Upper lobe of left lung (tissue), 6 donors: ENCODE results near the gene IGFBP3. TPM values are rescaled to one million over a fixed set of nuclear protein-coding genes. Genes with fewer than 3 reads are reported as not detected.
A peak's percentile ranks its signal among the peaks of the same experiment; 100 is the strongest.
"Not testable (repeated sequence)": the region's sequence is repeated elsewhere in the genome, so short reads cannot be mapped to it uniquely, and the experiment has no call there.

Experiments
- ATAC-seq, 2 donors: fragments of 200-7000 bp; cut with Tn5 transposase; one replicate each; pipeline ENCODE4 v1.9.1; 2022; ENCODE audit warnings: mild to moderate bottlenecking in 2 of 2, moderate library complexity in 2 of 2; ENCODE audit not compliant: low FRiP score in 2 of 2
- DNase-seq, 2 donors: peaks; one replicate each; pipeline ENCODE4 v3.0.0-alpha.2; 2019 to 2020
- H3K27ac ChIP-seq, 4 donors: fragments of 200-600 bp; sonication (generic); one replicate each; pipeline ENCODE4 v1.5.1; 2016 to 2019
- H3K27me3 ChIP-seq, 4 donors: fragments of 200-600 bp; sonication (generic); one replicate each; pipeline ENCODE4 v1.5.1; 2017 to 2019
- H3K36me3 ChIP-seq, 4 donors: fragments of 200-600 bp; sonication (generic); one replicate each; pipeline ENCODE4 v1.5.1; 2016 to 2019
- H3K4me1 ChIP-seq, 4 donors: fragments of 200-600 bp; sonication (generic); one replicate each; pipeline ENCODE4 v1.5.1; 2018 to 2019
- H3K4me3 ChIP-seq, 4 donors: fragments of 200-600 bp; sonication (generic); one replicate each; pipeline ENCODE4 v1.5.1; 2017 to 2019; ENCODE audit warnings: mild to moderate bottlenecking in 2 of 4, moderate library complexity in 1 of 4
- H3K9me3 ChIP-seq, 4 donors: fragments of 200-600 bp; sonication (generic); one replicate each; pipeline ENCODE4 v1.5.1; 2018 to 2019
- EP300 ChIP-seq, 4 donors: sonication (generic); formaldehyde crosslinking; IDR thresholded peaks; one replicate each; pipeline ENCODE4 v1.5.1; 2017; ENCODE audit warnings: antibody characterized with exemption in 4 of 4, control low read depth in 2 of 4
- POLR2A ChIP-seq, 4 donors: fragments of 450-650 bp; IDR thresholded peaks; one replicate each; pipeline ENCODE4 v1.5.1; 2016 to 2017; ENCODE audit warnings: antibody characterized with exemption in 4 of 4, mild to moderate bottlenecking in 2 of 4
- POLR2AphosphoS5 ChIP-seq, 2 donors: sonication (generic); formaldehyde crosslinking; IDR thresholded peaks; one replicate each; pipeline ENCODE4 v1.5.1; 2017; ENCODE audit warnings: antibody characterized with exemption in 2 of 2
- WGBS, 2 donors: methylation state at CpG; one replicate each; pipeline ENCODE4 v1.1.5; 2017 to 2018; 5-methylcytosine and 5-hydroxymethylcytosine counted together
- total RNA-seq, 6 donors: library from RNA; depleted of rRNA in 4 of 6; stranded (reverse); fragments of >200 nt in 4 of 6; gene quantifications; one replicate each; pipeline versions ENCODE4 v1.1.0 to v1.2.1, GENCODE V29; 2016 to 2021
- TF ChIP-seq, protein P1 (sequence below), 6 experiments: fragments of 450-650 bp in 4 of 6; fragments of 200-600 bp in 2 of 6; sonication (generic) in 2 of 6; IDR thresholded peaks; one replicate each; pipeline ENCODE4 v1.5.1; 2016 to 2019; ENCODE audit warnings: antibody characterized with exemption in 6 of 6
- donor health status: DM: no; HTN: no; CAD: no; lungs with moderate emphysema.
- donor health status: DM: no; HTN: yes; CAD: no; lungs with severe emphysema.

IGFBP3 gene
- total RNA-seq, 6 donors from 2014 or later = 21.5 to 107 (median 40.1) TPM

DNA sequence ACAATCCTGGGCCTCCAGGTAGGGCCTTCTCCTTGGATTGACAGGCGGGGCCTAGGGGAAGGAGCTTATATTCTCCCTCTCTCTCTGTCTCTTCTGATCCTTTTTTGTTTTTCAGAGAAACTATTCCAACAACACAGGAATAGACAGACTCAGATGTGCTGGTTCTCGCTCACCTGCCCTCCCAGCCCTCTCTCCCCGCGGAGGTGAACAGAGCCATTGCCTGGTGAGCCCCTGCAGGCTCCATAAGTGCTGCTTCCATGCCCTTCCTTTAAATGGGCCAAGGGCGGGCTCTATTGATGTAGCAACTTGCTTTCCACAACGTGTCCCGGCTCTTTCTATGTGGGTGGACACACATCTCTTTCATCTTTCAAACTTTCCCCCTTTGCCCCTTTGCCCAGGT lies 47.2 kb upstream of the IGFBP3 start:
- H3K4me3 ChIP-seq = no peak overlapping the region
- H3K4me1 ChIP-seq = no peaks in the 10 kb centered on the region
- no peaks in the 10 kb centered on the region for H3K9me3 ChIP-seq
- no peak for TF ChIP-seq EP300 (IDR thresholded peaks at IDR 0.05)
- TF ChIP-seq POLR2AphosphoS5 (IDR thresholded peaks at IDR 0.05) = no peak
- no peak for TF ChIP-seq POLR2A (IDR thresholded peaks at IDR 0.05)
- TF ChIP-seq, protein P1, sequence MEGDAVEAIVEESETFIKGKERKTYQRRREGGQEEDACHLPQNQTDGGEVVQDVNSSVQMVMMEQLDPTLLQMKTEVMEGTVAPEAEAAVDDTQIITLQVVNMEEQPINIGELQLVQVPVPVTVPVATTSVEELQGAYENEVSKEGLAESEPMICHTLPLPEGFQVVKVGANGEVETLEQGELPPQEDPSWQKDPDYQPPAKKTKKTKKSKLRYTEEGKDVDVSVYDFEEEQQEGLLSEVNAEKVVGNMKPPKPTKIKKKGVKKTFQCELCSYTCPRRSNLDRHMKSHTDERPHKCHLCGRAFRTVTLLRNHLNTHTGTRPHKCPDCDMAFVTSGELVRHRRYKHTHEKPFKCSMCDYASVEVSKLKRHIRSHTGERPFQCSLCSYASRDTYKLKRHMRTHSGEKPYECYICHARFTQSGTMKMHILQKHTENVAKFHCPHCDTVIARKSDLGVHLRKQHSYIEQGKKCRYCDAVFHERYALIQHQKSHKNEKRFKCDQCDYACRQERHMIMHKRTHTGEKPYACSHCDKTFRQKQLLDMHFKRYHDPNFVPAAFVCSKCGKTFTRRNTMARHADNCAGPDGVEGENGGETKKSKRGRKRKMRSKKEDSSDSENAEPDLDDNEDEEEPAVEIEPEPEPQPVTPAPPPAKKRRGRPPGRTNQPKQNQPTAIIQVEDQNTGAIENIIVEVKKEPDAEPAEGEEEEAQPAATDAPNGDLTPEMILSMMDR (IDR thresholded peaks at IDR 0.05) = no peak
- no peak for ATAC-seq
- no peak for DNase-seq
- no peak overlapping the region for H3K27ac ChIP-seq
- H3K36me3 ChIP-seq = no peaks in the 10 kb centered on the region
- no peaks in the 10 kb centered on the region for H3K27me3 ChIP-seq
- WGBS, 2 donors = 88 to 90% methylated on average over 7 of the region's 7 CpGs

DNA sequence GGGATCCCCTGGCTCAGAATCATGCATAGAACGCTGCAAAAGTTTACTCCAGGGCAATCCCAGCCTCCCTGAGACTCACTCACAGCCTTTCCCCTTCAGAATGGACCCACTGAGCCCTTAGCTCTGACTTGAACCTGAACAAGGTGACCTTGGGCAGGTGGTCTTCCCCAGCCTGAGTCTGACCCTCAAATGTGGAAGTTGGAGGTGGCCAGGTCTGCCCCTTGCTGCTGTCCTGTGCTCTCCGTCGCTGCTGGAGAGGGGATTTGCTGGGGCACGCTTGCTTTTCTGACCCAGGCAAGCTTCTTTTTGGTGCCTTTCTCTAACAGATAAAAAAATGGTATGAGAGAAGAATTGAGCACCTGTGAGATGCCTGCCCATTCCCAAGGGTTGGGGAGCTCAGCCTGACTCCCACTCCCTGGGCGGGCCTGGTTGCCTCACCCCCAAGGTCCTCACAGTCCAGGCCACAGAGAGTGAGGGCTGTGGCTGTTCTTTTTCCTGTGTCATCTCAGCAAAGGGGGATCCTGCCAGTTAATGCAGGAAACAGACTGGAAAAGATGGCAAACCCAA lies 46.6 kb upstream of the IGFBP3 start:
- Histone ChIP-seq H3K27ac (no peak overlapping the region), H3K9me3 (no peaks in the 10 kb centered on the region), H3K27me3 (no peaks in the 10 kb centered on the region), H3K4me3 (no peak overlapping the region), H3K4me1 (no peaks in the 10 kb centered on the region), H3K36me3 (no peaks in the 10 kb centered on the region)
- WGBS, 2 donors = 81 to 90% methylated on average over 5 of the region's 5 CpGs
- no peak for TF ChIP-seq POLR2A (IDR thresholded peaks at IDR 0.05)
- no peak for TF ChIP-seq EP300 (IDR thresholded peaks at IDR 0.05)
- TF ChIP-seq, protein P1 (IDR thresholded peaks at IDR 0.05) = no peak
- no peak for TF ChIP-seq POLR2AphosphoS5 (IDR thresholded peaks at IDR 0.05)
- DNase-seq = no peak
- ATAC-seq = no peak

DNA sequence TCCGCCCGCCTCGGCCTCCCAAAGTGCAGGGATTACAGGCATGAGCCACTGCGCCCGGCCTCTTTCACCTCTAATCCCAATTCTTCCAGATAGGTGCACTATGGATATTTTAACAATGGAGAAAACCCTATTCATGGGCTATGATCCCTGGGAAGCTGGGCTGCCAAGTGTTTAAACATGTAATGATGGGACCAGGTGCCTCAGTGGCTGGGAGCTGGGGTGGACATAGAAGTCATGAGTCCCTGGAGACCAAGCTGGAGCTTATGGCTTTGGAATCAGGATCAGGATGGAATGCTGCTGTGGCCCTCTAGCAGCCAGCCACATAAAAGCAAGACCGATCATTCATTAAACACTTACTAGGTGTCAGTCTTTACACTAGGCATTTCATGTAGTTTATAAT lies 41.8 kb upstream of the IGFBP3 start:
- H3K4me3 ChIP-seq = no peak overlapping the region
- H3K9me3 ChIP-seq = no peaks in the 10 kb centered on the region
- no peaks in the 10 kb centered on the region for H3K36me3 ChIP-seq
- DNase-seq (no peak), ATAC-seq (no peak)
- H3K4me1 ChIP-seq = no peaks in the 10 kb centered on the region
- TF ChIP-seq, protein P1 (IDR thresholded peaks at IDR 0.05) = no peak
- TF ChIP-seq EP300 (IDR thresholded peaks at IDR 0.05) (no peak), POLR2AphosphoS5 (IDR thresholded peaks at IDR 0.05) (no peak)
- WGBS, 2 donors = 96 to 98% methylated on average over 6 of the region's 6 CpGs
- H3K27ac ChIP-seq = no peak overlapping the region
- H3K27me3 ChIP-seq = no peaks in the 10 kb centered on the region

DNA sequence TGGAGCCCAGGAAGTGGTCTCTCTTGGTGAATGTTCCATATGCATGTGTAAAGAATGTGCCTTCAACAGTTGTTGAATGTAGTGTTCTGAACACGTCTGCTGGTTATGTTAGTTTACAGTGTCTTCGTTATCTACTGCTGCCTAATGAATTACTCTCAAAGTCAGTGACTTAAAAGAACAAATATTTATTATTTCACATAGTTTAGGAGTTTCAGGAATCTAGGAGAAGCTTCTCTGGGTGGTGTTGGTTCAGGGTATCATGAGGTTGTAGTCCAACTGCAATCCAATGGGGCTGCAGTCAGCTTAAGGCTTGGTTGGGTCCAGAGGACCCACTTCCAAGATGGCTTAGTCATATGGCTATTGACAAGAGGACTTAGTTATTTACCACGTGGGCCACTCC lies 36.6 kb upstream of the IGFBP3 start:
- no peak overlapping the region for H3K4me3 ChIP-seq
- no peaks in the 10 kb centered on the region for H3K4me1 ChIP-seq
- ATAC-seq (no peak), DNase-seq (no peak)
- 77 to 82% methylated on average over 3 of the region's 3 CpGs for WGBS, 2 donors
- no peak overlapping the region for H3K27ac ChIP-seq
- no peaks in the 10 kb centered on the region for H3K27me3 ChIP-seq
- TF ChIP-seq POLR2AphosphoS5 (IDR thresholded peaks at IDR 0.05) (no peak), EP300 (IDR thresholded peaks at IDR 0.05) (no peak), POLR2A (IDR thresholded peaks at IDR 0.05) (no peak)
- TF ChIP-seq, protein P1 (IDR thresholded peaks at IDR 0.05) = no peak
- H3K36me3 ChIP-seq = no peaks in the 10 kb centered on the region
- H3K9me3 ChIP-seq = peaks cover 0 to 3% (median 0%) of the 10 kb centered on the region in 4 donors

DNA sequence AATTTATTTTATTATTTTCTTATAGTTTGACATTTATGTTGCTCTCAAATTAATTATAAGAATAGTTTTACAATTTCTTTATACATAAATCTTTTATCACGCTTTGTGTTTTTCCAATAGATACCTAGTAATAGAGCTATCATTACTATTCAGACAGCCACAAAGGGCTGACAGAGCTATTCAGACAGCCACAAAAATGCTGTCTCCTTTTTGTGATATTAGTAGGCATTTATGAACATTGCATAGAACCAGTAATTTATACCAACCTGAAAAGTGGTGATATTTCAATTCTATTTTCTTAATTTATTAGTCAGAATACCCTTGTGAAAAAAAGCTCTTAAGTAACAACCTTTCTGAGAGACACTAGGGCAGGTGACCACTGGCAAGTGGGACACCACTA lies 34.2 kb upstream of the IGFBP3 start:
- no peak for TF ChIP-seq POLR2AphosphoS5 (IDR thresholded peaks at IDR 0.05)
- no peak for TF ChIP-seq POLR2A (IDR thresholded peaks at IDR 0.05)
- TF ChIP-seq, protein P1 (IDR thresholded peaks at IDR 0.05) = no peak
- no peak for TF ChIP-seq EP300 (IDR thresholded peaks at IDR 0.05)
- WGBS, 2 donors = 93 to 94% methylated on average over 1 of the region's 1 CpG
- no peak for DNase-seq
- H3K27ac ChIP-seq = no peak overlapping the region
- no peaks in the 10 kb centered on the region for H3K27me3 ChIP-seq
- no peaks in the 10 kb centered on the region for H3K4me1 ChIP-seq
- H3K36me3 ChIP-seq = no peaks in the 10 kb centered on the region
- H3K4me3 ChIP-seq = no peak overlapping the region
- ATAC-seq = no peak
- peaks cover 0 to 3% (median 0%) of the 10 kb centered on the region in 4 donors for H3K9me3 ChIP-seq

DNA sequence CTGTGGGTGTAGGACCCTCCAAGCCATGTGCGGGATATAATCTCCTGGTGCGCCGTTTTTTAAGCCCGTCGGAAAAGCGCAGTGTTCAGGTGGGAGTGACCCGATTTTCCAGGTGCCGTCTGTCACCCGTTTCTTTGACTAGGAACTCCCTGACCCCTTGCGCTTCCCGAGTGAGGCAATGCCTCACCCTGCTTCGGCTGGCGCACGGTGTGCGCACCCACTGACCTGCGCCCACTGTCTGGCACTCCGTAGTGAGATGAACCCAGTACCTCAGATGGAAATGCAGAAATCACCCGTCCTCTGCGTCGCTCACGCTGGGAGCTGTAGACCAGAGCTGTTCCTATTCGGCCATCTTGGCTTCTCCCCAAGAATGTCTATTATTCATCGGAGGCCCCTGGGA lies 32.0 kb upstream of the IGFBP3 start:
- H3K27ac ChIP-seq, H3K4me1 ChIP-seq, ATAC-seq, H3K4me3 ChIP-seq, H3K36me3 ChIP-seq, H3K9me3 ChIP-seq, H3K27me3 ChIP-seq: not testable (repeated sequence)
- peak in 1 of 2 donors; percentile 50 for DNase-seq
- 84 to 93% methylated on average over 22 of the region's 23 CpGs for WGBS, 2 donors
